ENCODE results near the gene MRRF.
"Not testable (repeated sequence)": the region's sequence is repeated elsewhere in the genome, so short reads cannot be mapped to it uniquely, and the experiment has no call there.

The MRRF gene

DNA sequence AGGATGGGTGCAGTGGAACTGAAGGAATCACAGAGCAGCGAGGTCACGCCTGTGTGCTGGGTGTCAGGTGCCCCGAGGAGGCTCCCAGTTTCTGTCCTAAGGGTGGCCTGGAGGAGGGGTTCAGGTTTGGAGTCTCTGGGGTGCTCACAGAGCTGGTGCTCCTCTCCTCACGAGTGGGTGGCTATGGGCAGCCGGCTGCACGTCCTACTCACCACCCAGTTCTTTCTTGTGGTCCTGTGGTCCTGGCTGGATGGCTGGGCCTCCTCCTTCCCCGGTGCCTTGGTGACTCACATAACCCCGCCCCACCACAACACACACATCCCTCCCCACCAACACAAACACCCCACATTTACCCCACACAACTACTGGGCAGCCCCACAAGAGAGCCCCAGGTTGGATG lies 96.2 kb downstream of the MRRF start:
- no peak for DNase-seq (ENCODE audit: low read depth)

DNA sequence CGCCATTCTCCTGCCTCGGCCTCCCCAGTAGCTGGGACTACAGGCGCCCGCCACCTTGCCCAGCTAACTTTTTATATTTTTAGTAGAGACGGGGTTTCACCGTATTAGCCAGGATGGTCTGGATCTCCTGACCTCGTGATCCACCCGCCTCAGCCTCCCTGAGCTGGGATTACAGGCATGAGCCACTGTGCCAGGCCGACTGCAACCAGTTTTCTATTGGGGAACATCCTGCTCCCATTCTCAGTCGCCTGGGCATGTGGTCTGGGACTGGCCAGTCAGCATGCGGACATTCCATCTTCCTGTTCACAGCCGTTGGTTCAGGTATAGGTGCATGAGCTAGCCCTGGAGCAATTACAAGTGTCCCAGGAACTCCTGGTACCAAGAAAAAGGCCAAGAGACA lies 98.4 kb downstream of the MRRF start:
- DNase-seq (ENCODE audit: low read depth) = not testable (repeated sequence)

DNA sequence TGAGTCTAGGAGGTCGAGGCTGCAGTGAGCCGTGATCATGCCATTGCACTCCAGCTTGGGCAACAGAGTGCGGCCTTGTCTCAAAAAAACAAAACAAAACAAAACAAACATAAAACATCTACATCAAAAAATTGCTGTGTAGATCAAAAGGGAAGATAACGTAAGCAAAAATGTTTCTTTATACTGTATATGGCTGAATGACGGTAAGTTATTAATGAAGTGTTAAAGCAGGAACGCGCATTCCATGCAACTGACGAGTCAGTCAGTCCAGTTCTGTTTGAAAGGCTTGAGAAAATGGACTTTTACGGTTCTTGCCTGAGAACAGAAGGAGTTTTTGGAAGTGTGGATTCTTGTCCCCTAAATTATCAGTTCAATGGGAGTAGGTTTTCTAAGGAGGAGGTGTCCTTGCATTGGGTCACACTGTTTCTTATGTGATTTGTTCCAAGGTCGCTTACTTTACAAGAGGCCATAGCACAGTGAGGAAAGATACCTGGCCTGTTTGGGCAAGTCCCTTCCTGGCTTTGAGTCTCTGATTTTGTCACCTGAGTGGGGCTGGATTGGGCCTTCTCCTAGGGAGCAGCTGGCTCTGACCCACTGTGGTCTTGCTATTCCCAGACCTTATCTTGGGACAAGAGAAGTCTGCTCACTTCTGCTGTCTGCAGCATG lies 99.6 kb downstream of the MRRF start:
- no peak for DNase-seq (ENCODE audit: low read depth)

DNA sequence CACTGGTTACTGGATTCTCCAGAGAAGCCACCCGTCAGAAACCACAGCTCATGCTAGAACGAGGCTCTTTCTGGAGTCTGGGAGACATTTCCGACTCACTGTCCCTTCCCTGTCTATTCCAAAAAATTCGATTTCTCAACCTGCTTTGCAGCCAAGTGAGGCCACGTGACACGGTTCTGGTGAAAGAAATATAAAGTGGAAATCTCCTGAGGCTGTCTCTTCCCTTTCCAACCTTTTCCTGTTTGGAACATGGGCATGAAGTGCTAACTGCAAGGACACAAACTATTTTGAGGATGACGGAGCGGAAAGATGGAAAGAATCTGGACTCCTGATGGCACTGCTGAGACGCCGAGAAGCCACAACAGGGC lies 100.1 kb downstream of the MRRF start:
- no peak for DNase-seq (ENCODE audit: low read depth)

DNA sequence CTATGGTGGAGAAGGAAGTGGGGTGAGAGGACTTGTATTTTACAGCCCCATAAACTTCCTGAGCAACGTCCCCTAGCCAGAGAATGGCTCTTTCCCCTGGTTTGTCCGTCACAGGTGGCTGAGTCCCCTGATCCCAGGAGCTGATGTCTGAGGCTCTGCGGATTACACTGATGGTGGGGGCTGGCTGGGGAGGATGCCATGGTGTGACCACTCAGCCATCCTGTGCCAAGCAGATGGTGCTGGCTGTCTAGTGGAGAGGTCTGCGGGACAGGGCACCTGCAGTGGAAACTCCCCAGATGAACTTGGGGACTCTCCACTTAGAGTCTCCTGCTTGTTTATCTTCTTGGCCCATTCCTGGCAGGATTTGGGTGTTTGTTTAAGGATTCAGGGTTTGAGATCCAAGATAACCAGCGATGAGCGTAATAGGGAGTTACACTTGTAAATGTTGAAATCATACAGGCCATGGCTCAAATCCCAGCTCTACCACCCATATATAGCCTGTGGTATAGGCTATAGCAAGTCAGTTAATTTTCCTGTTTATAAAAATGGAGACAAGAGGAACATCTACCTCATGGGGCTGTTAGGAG lies 101.5 kb downstream of the MRRF start:
- no peak for DNase-seq (ENCODE audit: low read depth)

DNA sequence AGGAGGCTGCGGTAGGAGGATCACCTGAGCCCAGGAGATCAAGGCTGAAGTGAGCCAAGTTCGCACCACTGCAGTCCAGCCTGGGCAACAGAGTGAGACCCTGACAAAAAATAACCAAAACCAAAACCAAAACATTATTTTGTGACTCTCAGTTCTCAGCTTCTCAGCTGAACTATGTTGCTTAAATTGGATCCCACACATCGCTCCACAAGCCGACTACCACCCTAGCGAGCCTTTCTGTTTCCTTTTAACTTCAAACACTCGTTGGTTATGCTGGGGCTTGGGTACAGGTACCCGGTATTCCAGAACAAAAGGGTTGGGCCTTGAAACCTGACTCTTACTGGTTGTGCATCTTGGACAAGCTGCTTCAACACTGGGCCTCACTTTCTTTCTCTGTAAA lies 102.4 kb downstream of the MRRF start:
- no peak for DNase-seq (ENCODE audit: low read depth)

DNA sequence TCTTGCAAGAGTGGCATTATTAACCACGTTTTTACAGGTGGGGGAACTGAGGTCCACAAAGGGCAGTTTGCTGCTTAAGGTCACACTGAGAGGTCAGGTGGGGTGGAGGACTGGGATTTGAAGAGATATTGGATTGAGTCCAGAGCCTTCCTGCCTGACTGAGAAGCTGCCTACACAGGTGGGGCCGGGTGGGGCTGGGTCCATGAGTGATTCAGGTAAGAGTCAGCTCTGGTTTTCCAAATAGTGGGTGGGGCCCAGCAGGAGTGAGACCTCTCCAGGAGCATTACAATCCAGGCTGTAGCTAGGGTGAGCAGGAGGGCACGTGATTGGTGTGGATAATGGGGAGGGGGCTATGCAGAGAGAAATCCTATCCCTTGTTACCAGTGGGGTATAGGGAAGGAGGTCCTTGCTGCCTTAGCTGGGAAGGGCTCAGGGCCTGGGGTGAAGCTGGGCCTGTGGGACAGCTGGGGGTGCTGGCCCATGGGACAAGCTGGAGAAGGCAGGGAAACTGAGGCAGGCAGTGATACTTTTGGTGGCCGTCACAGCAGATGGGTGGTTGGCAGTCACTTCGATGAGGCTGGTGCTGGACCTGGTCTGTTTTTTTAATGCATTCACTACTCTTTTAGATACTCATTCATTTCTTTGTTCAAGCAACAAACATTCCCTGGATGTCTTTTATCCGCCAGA lies 103.2 kb downstream of the MRRF start:
- no peak for DNase-seq (ENCODE audit: low read depth)

DNA sequence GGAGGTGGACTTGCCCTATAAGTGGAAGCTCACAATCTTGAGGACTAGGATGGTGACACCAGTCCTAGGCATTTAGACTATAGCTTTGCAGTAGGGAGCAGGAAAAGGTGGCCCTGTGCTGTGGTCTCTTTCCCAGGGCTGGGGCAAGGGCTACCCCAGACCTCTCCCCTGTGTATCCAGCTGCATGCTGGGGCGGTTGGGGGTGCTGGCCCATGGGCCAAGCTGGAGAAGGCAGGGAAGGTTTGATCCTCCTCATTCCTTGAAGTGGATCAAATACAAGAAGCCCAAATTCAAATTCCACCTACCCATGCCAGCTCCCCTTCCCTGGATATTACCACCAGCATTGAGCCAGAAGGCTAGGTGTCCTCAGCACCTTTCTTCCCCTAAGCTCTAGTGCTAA lies 104.0 kb downstream of the MRRF start:
- DNase-seq (ENCODE audit: low read depth) = no peak

DNA sequence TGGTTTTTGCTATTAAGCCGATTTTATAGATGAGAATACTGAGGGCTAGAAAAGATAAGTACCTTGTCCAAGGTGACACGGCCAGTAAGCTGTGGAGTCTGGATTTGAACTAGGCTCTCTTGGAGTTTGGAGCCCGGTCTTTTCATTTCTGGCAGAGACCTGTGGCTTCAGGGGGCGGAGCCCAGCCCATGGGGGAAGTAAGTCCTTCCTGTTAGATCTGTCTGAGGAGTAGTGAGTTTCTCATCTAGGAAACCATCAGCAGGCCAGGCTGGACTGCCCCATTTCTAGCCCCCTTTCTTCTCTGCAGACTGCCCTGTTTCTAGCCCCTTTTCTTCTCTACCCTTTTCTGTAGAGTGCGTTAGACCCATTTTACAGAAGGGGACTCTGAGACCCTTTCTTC lies 105.6 kb downstream of the MRRF start:
- no peak for DNase-seq (ENCODE audit: low read depth)

DNA sequence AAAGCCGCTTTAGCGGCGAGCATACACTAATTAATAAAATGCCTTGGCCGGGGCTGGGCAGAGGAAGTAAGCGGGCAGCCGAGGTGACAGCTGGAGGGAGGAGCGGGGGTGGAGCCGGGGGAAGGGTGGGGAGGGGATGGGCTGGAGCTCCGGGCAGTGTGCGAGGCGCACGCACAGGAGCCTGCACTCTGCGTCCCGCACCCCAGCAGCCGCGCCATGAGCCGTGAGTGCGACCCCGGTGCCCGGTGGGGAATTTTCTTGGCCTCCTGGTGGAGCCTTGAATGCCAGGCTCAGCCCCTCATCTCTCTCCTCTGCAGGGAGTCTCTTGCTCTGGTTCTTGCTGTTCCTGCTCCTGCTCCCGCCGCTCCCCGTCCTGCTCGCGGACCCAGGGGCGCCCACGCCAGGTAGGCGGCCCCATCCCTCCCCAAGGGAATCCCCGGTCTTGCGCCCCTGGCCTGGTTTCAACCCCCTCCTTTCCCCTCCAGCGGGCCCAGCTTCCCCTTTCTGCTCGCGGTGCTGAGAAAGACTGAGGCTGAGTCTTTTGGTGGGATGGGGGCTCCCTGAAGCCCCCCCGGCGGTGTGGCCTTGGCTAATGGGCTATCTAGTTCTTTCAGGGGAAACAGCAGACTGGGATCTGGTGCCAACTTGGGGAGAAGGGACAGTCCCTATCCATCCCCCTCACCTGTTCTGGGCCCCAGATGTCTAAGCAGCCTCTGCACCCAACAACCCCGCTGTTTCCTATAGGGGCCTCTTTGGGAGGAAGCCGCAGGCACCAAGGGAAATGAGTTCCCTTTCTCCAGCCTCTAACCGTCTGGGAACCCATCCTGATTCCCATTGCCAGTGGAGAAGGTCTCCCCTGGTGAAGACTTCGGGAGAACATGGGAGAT lies 106.4 kb downstream of the MRRF start, which contains the start of gene PTGS1:
Gene PTGS1 (plus strand): TSS at position 156 of the 887 bp plus-strand sequence. CDS start 61 bp downstream, at position 217.
- DNase-seq (ENCODE audit: low read depth) = no peak

DNA sequence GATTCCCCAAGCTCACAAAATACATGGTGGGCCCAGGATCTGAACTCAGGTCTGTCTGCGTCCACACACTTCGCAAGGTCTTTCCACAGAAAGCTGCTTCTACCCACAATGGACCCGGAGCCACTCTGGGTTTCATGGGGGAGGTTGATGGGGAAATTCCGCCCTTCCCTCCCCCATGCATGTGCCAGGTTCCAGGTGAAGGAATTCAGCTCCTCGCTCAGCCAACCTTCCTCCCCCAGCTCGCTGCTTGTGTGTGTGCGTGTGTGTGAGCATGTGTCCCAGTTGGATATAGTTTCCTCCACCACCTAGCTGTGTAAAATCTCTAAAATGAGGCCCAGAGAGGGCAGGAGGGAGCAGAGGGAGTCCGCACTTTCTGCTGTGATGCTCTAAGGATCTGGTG lies 107.2 kb downstream of the MRRF start:
- no peak for DNase-seq (ENCODE audit: low read depth)

DNA sequence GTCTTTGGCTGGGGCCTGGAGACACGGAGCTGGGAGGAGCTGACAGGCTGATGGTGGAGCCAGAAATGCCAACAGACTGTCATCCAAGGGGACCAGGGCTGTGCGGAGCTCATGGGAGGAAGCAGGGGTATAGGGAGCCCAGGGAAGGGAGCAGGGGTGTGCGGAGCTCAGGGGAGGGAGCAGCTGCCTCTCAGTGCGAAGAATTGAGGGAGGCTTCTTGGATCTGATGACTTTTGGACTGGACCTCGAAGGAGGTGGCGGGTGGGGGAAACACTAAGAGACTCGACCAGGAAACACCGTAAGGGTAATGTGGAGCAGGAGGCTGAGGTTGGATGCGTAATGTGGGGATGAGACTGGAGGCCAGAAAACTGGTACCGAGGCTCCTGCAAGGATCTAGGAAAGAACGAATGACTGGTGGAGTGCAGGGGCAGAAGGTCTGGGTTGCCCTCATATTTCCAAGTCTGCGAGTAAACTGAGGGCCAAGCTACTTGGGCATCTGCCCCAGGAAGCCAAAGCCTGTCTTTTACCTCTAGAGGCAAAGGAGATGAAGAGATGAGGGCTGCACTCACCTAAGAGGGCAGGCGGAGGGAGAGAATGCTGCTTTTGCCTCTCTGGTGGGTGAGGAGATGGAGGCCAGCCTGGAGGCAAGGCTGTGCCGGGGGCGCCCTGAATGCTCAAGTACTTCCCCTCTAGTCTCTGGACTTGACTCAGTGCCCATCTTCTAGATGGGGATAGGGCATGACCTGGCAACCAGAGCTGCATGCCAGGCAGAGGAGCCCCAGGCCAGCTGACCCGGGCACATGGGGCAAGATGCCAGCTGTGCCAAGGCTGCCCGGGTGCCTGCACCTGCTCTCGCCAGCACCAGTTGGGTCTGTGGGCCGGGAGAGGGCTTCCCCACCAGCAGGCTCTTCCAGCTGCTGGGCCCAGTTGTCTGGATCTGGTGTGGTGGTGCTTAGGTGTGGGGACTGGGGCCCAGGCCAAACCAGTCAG lies 108.5 kb downstream of the MRRF start:
- no peak for DNase-seq (ENCODE audit: low read depth)

DNA sequence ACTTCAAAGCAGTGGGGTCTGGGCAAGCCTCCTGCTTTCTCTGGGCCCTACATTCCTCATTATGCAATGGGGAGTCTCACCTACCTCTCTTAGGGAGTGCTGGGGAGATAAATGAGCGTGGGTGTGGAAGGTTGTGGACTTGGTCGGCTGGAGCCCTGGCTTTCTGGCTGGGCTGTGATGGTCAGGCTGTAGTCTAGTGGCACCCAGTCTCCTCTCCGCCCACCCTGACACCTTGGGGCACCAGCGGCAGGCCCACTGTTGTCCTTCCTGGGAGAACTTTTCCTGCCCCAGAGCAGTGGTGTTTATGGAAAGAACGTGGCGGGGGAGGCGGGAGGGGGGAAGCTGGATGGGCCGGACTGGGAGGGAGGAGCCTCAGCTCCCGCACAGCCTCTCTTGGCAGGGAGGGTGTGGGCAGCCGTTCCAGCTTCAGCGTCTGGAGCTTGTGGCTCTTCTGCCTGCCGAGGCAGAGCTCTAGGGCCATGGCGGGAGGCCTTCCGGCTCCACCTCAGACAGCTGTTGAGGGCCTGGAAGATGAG lies 110.3 kb downstream of the MRRF start:
- DNase-seq (ENCODE audit: low read depth) = no peak

DNA sequence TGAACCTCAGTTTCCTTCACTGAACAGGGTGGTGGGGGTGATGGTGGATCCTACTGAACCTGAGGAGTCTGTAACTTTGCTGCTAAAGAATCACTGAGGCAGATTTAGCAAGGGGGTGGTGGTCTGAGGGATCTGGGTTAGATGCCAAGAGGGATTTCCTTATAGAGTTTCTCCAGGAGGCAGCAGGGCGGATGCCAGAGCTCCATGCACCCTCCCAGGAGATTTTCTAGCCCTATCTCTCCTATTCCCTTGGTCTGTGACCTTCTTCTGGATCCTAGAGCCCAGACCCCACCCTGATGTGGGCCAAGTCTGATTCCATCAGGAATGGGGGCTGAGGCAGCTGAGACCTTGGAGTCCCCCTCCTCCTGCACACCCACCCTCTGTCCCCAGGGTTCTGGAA lies 112.1 kb downstream of the MRRF start:
- no peak for DNase-seq (ENCODE audit: low read depth)

DNA sequence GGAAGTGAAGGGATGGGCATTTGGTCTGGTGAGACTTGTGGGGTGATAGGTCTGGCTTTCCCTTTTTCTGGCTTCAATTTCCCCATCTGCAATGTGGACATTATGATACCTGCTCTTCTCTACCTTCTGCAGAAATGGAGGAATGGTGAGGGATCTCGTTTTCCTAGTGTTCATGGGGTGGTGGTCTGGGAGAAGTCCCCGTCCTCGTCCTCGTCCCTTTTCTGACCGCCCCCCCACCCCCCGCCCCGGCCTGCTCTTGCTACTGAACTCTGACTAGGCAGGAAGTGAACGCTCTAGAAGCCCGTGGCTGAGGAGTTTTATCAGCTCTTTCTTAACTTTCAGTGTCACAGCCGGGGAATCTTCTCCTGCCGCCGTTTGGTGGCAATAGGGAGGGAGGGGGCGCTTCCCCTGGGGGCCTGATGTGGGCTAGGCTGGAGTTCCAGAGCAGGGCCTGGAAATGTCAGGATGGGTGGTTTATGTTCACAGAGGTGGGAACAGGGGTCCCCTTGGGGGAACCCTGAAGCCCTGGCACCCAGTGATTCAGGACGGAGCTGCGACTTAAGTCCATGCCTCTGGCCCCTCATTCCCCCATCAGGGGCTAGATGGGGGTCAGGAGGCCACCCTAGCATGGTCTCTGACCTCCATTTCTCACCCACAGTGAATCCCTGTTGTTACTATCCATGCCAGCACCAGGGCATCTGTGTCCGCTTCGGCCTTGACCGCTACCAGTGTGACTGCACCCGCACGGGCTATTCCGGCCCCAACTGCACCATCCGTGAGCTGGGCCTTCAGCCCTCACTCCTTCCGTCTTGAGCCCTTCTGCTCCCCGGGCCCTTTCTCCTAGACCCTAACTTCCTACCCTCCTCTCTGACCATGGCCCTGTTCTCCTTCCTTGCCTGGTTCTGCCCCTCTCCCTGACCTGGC lies 112.8 kb downstream of the MRRF start:
- no peak for DNase-seq (ENCODE audit: low read depth)

DNA sequence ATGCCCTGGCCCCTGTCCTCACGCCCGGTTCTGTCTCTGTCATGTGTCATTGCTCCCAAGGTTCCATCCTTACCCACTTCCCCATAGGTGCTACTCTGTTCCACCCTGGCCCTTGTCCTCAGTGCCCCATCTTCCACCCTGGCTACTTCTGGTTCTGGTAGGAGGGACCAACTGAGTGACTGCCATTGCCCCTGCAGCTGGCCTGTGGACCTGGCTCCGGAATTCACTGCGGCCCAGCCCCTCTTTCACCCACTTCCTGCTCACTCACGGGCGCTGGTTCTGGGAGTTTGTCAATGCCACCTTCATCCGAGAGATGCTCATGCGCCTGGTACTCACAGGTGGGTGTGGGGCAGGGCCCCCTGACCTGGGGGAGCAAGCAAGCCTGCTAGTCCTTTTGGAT lies 113.6 kb downstream of the MRRF start:
- no peak for DNase-seq (ENCODE audit: low read depth)

DNA sequence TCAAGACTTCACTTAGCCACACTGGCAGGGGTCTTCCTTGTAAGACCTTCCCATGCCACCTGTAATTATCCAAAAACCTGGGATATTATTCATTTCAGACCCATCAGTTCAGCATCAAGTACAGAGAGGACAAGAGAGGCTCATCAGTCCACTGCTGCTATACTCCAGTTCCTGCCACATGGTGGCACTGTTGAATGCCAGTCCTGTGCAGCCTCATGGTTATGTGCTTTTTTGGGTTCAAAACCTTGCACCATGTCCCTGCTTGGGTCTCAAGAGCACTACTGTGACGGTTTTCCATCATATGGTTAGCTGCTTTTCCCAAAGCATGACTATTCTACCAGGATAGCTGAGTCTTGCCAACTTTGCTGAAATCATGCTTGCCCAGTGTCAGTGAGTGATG lies 114.7 kb downstream of the MRRF start:
- DNase-seq (ENCODE audit: low read depth) = no peak

DNA sequence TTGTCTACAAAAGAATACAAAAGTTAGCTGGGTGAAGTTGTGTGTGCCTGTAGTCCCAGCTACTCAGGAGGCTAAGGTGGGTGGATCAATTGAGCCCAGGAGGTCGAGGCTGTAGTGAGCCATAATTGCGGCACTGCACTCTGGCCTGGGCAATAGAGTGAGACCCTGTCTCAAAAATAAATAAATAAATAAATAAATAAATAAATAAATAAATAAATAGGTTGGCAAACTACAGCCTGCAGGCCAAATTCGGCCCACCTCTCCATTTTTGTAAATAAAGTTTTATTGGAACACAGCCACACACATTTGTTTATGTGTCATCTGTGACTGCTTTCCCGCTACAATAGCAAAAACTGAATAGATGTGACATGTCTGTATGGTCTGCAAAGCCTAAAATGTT lies 115.6 kb downstream of the MRRF start:
- DNase-seq (ENCODE audit: low read depth) = no peak

Measured in T-helper 22 cell (primary cell).